A549 (cell line): ENCODE results near the gene YKT6.

Experiments used
- BHLHE40 ChIP-seq: IDR thresholded peaks from 2 replicates; pipeline ENCODE4 v1.6.1; 2012; ENCODE audit warnings: low read depth, low read length, inconsistent platforms
- JUNB ChIP-seq: fragments of >200 bp; sonication (Bioruptor Twin); formaldehyde crosslinking; IDR thresholded peaks from 2 replicates; pipeline ENCODE4 v1.6.1; 2016
- KDM1A ChIP-seq: fragments of 200-600 bp; sonication (generic); IDR thresholded peaks from 2 replicates; pipeline ENCODE4 v1.6.1; 2016; ENCODE audit warnings: low read depth, mild to moderate bottlenecking
- PHF8 ChIP-seq: fragments of 200-600 bp; sonication (generic); IDR thresholded peaks from 2 replicates; pipeline ENCODE4 v1.6.1; 2016; ENCODE audit warnings: low read depth, mild to moderate bottlenecking, antibody characterized with exemption, moderate library complexity, borderline replicate concordance
- POLR2A ChIP-seq: IDR thresholded peaks from 2 replicates; pipeline ENCODE4 v1.6.1; 2012; ENCODE audit warnings: mild to moderate bottlenecking, low read length
- RNF2 ChIP-seq: fragments of 200-600 bp; sonication (generic); IDR thresholded peaks from 2 replicates; pipeline ENCODE4 v1.6.1; 2016; ENCODE audit warnings: low read depth, mild to moderate bottlenecking, antibody characterized with exemption, moderate library complexity, borderline replicate concordance
- TF ChIP-seq, protein P1 (sequence below): fragments of 200-600 bp; sonication (generic); IDR thresholded peaks from 2 replicates; pipeline ENCODE4 v1.6.1; 2016; ENCODE audit warnings: antibody characterized with exemption, mild to moderate bottlenecking, moderate library complexity
- TF ChIP-seq, protein P2 (sequence below): fragments of >200 bp; sonication (Bioruptor Twin); formaldehyde crosslinking; IDR thresholded peaks from 3 replicates; pipeline ENCODE4 v1.6.1; 2016
- TF ChIP-seq, protein P3 (sequence below): fragments of >200 bp; sonication (Bioruptor Twin); formaldehyde crosslinking; IDR thresholded peaks from 3 replicates; pipeline ENCODE4 v1.5.1; 2016
- TF ChIP-seq, protein P4 (sequence below): IDR thresholded peaks from 2 replicates; pipeline ENCODE4 v1.6.1; 2012

DNA sequence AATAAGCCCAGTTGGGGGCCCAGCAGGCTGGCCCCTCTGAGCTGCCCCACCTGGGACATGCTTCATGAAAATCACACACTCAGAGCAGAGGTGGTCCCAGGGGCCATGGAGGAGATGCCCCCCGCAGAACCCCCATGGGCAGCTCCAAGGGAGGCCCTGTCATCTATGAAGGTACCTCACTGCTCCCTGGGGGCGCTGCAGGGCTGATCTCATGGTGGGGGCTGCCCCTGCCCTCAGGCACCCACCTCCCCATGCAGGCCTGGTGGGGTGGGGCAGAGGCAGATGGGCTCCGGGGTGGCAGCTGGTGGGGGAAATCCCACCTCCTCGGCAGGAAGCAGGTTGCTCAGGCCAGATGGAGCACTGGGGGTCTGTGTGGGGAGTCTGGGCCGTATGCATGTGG, 60.5 kb downstream of the YKT6 start:
- TF ChIP-seq, protein P1, sequence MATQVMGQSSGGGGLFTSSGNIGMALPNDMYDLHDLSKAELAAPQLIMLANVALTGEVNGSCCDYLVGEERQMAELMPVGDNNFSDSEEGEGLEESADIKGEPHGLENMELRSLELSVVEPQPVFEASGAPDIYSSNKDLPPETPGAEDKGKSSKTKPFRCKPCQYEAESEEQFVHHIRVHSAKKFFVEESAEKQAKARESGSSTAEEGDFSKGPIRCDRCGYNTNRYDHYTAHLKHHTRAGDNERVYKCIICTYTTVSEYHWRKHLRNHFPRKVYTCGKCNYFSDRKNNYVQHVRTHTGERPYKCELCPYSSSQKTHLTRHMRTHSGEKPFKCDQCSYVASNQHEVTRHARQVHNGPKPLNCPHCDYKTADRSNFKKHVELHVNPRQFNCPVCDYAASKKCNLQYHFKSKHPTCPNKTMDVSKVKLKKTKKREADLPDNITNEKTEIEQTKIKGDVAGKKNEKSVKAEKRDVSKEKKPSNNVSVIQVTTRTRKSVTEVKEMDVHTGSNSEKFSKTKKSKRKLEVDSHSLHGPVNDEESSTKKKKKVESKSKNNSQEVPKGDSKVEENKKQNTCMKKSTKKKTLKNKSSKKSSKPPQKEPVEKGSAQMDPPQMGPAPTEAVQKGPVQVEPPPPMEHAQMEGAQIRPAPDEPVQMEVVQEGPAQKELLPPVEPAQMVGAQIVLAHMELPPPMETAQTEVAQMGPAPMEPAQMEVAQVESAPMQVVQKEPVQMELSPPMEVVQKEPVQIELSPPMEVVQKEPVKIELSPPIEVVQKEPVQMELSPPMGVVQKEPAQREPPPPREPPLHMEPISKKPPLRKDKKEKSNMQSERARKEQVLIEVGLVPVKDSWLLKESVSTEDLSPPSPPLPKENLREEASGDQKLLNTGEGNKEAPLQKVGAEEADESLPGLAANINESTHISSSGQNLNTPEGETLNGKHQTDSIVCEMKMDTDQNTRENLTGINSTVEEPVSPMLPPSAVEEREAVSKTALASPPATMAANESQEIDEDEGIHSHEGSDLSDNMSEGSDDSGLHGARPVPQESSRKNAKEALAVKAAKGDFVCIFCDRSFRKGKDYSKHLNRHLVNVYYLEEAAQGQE: no peak
- TF ChIP-seq JUNB (no peak), BHLHE40 (no peak), KDM1A (no peak), POLR2A (no peak), PHF8 (no peak), RNF2 (no peak)
- TF ChIP-seq, protein P2, sequence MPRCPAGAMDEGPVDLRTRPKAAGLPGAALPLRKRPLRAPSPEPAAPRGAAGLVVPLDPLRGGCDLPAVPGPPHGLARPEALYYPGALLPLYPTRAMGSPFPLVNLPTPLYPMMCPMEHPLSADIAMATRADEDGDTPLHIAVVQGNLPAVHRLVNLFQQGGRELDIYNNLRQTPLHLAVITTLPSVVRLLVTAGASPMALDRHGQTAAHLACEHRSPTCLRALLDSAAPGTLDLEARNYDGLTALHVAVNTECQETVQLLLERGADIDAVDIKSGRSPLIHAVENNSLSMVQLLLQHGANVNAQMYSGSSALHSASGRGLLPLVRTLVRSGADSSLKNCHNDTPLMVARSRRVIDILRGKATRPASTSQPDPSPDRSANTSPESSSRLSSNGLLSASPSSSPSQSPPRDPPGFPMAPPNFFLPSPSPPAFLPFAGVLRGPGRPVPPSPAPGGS: no peak
- TF ChIP-seq, protein P3, sequence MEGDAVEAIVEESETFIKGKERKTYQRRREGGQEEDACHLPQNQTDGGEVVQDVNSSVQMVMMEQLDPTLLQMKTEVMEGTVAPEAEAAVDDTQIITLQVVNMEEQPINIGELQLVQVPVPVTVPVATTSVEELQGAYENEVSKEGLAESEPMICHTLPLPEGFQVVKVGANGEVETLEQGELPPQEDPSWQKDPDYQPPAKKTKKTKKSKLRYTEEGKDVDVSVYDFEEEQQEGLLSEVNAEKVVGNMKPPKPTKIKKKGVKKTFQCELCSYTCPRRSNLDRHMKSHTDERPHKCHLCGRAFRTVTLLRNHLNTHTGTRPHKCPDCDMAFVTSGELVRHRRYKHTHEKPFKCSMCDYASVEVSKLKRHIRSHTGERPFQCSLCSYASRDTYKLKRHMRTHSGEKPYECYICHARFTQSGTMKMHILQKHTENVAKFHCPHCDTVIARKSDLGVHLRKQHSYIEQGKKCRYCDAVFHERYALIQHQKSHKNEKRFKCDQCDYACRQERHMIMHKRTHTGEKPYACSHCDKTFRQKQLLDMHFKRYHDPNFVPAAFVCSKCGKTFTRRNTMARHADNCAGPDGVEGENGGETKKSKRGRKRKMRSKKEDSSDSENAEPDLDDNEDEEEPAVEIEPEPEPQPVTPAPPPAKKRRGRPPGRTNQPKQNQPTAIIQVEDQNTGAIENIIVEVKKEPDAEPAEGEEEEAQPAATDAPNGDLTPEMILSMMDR: no peak
- TF ChIP-seq, protein P4, sequence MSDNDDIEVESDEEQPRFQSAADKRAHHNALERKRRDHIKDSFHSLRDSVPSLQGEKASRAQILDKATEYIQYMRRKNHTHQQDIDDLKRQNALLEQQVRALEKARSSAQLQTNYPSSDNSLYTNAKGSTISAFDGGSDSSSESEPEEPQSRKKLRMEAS: no peak
